Mesendoderm (in vitro differentiated cells): ENCODE data around the gene SLC25A44.

Experiments
- DNase-seq: peaks from one replicate; pipeline ENCODE4 v3.0.0; 2013
- H2AK5ac ChIP-seq: 2 replicates; pipeline ENCODE4 v1.6.1; 2013; ENCODE audit warnings: low read length, inconsistent platforms
- H2BK120ac ChIP-seq: 2 replicates; pipeline ENCODE4 v1.6.1; 2013; ENCODE audit warnings: low read depth, mild to moderate bottlenecking, low read length, moderate library complexity, mixed read lengths
- H2BK15ac ChIP-seq: replicated peaks from 2 replicates; pipeline ENCODE4 v1.6.1; 2013; ENCODE audit warnings: low read depth, mild to moderate bottlenecking, moderate library complexity
- H2BK5ac ChIP-seq: 2 replicates; pipeline ENCODE4 v1.6.1; 2013; ENCODE audit warnings: low read length, inconsistent platforms
- H3K18ac ChIP-seq: 2 replicates; pipeline ENCODE4 v1.6.1; 2013; ENCODE audit warnings: mild to moderate bottlenecking, low read length, mixed read lengths
- H3K23ac ChIP-seq: one replicate; pipeline ENCODE4 v1.6.1; 2013; ENCODE audit warnings: low read length
- H3K27ac ChIP-seq: 2 replicates; pipeline ENCODE4 v1.5.1; 2013; ENCODE audit warnings: low read depth, mild to moderate bottlenecking, inconsistent platforms, low read length, moderate library complexity
- H3K27me3 ChIP-seq: 2 replicates; pipeline ENCODE4 v1.6.1; 2013; ENCODE audit warnings: low read length, control low read depth, mild to moderate bottlenecking, inconsistent platforms; ENCODE audit not compliant: insufficient read depth, poor library complexity
- H3K36me3 ChIP-seq: 2 replicates; pipeline ENCODE4 v1.6.1; 2013; ENCODE audit warnings: low read length, inconsistent platforms; ENCODE audit not compliant: control insufficient read depth, insufficient read depth
- H3K4ac ChIP-seq: one replicate; pipeline ENCODE4 v1.6.1; 2013; ENCODE audit warnings: low read depth, mild to moderate bottlenecking, low read length, moderate library complexity
- H3K4me1 ChIP-seq: 2 replicates; pipeline ENCODE4 v1.6.1; 2013; ENCODE audit warnings: low read depth, low read length, inconsistent platforms; ENCODE audit not compliant: control insufficient read depth
- H3K4me2 ChIP-seq: 2 replicates; pipeline ENCODE4 v1.6.1; 2013; ENCODE audit warnings: low read length
- H3K4me3 ChIP-seq: 2 replicates; pipeline ENCODE4 v1.5.1; 2013; ENCODE audit warnings: mild to moderate bottlenecking, low read length
- H3K56ac ChIP-seq: one replicate; pipeline ENCODE4 v1.6.1; 2013; ENCODE audit warnings: low read length
- H3K79me1 ChIP-seq: 2 replicates; pipeline ENCODE4 v1.6.1; 2013; ENCODE audit warnings: low read length, inconsistent platforms
- H3K79me2 ChIP-seq: 2 replicates; pipeline ENCODE4 v1.6.1; 2013; ENCODE audit warnings: mild to moderate bottlenecking, low read length; ENCODE audit not compliant: control insufficient read depth, insufficient read depth
- H3K9ac ChIP-seq: 2 replicates; pipeline ENCODE4 v1.6.1; 2013; ENCODE audit warnings: low read length, inconsistent platforms
- H4K5ac ChIP-seq: one replicate; pipeline ENCODE4 v1.6.1; 2013; ENCODE audit warnings: low read length
- H4K8ac ChIP-seq: one replicate; pipeline ENCODE4 v1.6.1; 2013; ENCODE audit warnings: low read depth, mild to moderate bottlenecking, control low read depth, low read length, moderate library complexity
- WGBS: extraction: QIAGEN DNeasy Blood & Tissue Kit; methylation state at CpG from one replicate; pipeline ENCODE4 v1.1.7; 2013; ENCODE audit warnings: low lambda C conversion rate, missing lambda C conversion rate; ENCODE audit not compliant: insufficient coverage; ENCODE audit errors: extremely low coverage; 5-methylcytosine and 5-hydroxymethylcytosine counted together

Gene SLC25A44

DNA sequence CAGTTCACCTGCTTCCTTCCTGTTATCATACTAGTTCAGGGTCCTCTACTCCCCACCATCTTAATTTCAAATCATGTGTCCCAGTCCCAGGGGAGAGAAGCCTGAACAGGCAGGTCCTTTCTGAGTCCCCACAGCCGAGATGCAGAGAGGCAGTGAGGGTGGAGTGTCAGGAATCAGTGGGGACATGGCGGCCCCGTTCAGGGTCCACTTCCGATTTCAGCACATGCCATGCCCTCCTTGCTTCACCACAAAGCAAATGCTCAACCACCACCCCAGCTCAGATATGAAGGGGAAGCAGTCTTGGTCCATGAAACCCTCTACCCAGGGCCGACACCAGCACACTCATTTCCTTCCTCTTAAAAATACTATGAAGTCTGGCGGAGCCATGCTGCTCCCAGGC is 45.7 kb upstream of the SLC25A44 start:
- no peak overlapping the region for H3K9ac ChIP-seq
- no peak overlapping the region for H3K4me3 ChIP-seq

GRCh38 chr1:156149374-156150332 is 44.3 kb upstream of the SLC25A44 start:
- Histone ChIP-seq H3K27ac (no peak overlapping the region), H3K4me3 (no peak overlapping the region), H2BK5ac (peak overlapping the region; percentile 31), H2BK120ac (no peak overlapping the region), H2BK15ac (no peak overlapping the region), H3K23ac (no peak overlapping the region), H4K8ac (no peak overlapping the region), H3K27me3 (no peaks in the 10 kb centered on the region), H2AK5ac (peak overlapping the region; percentile 91), H3K4ac (no peak overlapping the region), H3K79me1 (no peaks in the 10 kb centered on the region), H3K79me2 (no peaks in the 10 kb centered on the region), H3K4me1 (peaks cover 18% of the 10 kb centered on the region), H3K36me3 (no peaks in the 10 kb centered on the region), H4K5ac (no peak overlapping the region), H3K18ac (no peak overlapping the region), H3K4me2 (peak overlapping the region; percentile 25), H3K9ac (peak overlapping the region; percentile 52), H3K56ac (peak overlapping the region; percentile 83)
- DNase-seq = peak; percentile 94
- whole genome bisulfite sequencing = no CpG with 5 or more reads among the region's 20 CpGs

More for the DNA sequence above, 45.7 kb upstream of the SLC25A44 start:
- Histone ChIP-seq H3K79me2 (no peaks in the 10 kb centered on the region), H4K8ac (no peak overlapping the region), H2AK5ac (no peak overlapping the region), H3K4me2 (no peak overlapping the region), H3K23ac (no peak overlapping the region), H3K27me3 (no peaks in the 10 kb centered on the region), H3K4me1 (peaks cover 18% of the 10 kb centered on the region), H3K79me1 (no peaks in the 10 kb centered on the region), H3K4ac (no peak overlapping the region), H3K27ac (no peak overlapping the region), H2BK120ac (no peak overlapping the region), H4K5ac (no peak overlapping the region), H3K56ac (no peak overlapping the region), H2BK15ac (no peak overlapping the region), H3K18ac (no peak overlapping the region), H3K36me3 (no peaks in the 10 kb centered on the region), H2BK5ac (no peak overlapping the region)
- WGBS = no CpG with 5 or more reads among the region's 6 CpGs
- DNase-seq = no peak

- Histone ChIP-seq H2BK5ac (peak overlapping the region; percentile 31), H3K27ac (no peak overlapping the region), H3K56ac (peak overlapping the region; percentile 83), H3K4ac (no peak overlapping the region), H3K4me3 (no peak overlapping the region), H3K79me1 (no peaks in the 10 kb centered on the region), H3K4me2 (peak overlapping the region; percentile 25), H2AK5ac (peak overlapping the region; percentile 91), H3K18ac (no peak overlapping the region), H3K23ac (no peak overlapping the region), H3K36me3 (no peaks in the 10 kb centered on the region), H2BK120ac (no peak overlapping the region), H3K79me2 (no peaks in the 10 kb centered on the region), H3K9ac (peak overlapping the region; percentile 52), H2BK15ac (no peak overlapping the region), H4K5ac (no peak overlapping the region), H4K8ac (no peak overlapping the region), H3K4me1 (peaks cover 18% of the 10 kb centered on the region), H3K27me3 (no peaks in the 10 kb centered on the region)
- no CpG with 5 or more reads among the region's 10 CpGs for WGBS
- no peak for DNase-seq
Observed at GRCh38 chr1:156150333-156151011, 43.4 kb upstream of the SLC25A44 start.

- H4K5ac ChIP-seq = no peak overlapping the region
- H3K79me1 ChIP-seq = no peaks in the 10 kb centered on the region
- H3K18ac ChIP-seq = no peak overlapping the region
- no peak overlapping the region for H2BK5ac ChIP-seq
- peak overlapping the region; percentile 83 for H3K56ac ChIP-seq
- no peak overlapping the region for H3K4ac ChIP-seq
- H3K23ac ChIP-seq = no peak overlapping the region
- peak overlapping the region; percentile 22 for H3K9ac ChIP-seq
- no peak overlapping the region for H3K4me3 ChIP-seq
- no peak overlapping the region for H2BK120ac ChIP-seq
- H3K79me2 ChIP-seq = no peaks in the 10 kb centered on the region
- H3K27me3 ChIP-seq = no peaks in the 10 kb centered on the region
- no peak overlapping the region for H2AK5ac ChIP-seq
- no peak overlapping the region for H4K8ac ChIP-seq
- H3K4me2 ChIP-seq = no peak overlapping the region
- no peak overlapping the region for H2BK15ac ChIP-seq
- no peak overlapping the region for H3K27ac ChIP-seq
- peaks cover 18% of the 10 kb centered on the region for H3K4me1 ChIP-seq
- no CpG with 5 or more reads among the region's 6 CpGs for WGBS
- DNase-seq = no peak
- H3K36me3 ChIP-seq = no peaks in the 10 kb centered on the region
Observed at GRCh38 chr1:156151093-156151688, 42.7 kb upstream of the SLC25A44 start.

GRCh38 chr1:156152628-156153027 is 41.3 kb upstream of the SLC25A44 start:
- Histone ChIP-seq H3K4me2 (no peak overlapping the region), H3K18ac (no peak overlapping the region), H3K23ac (no peak overlapping the region), H4K5ac (no peak overlapping the region), H3K9ac (no peak overlapping the region), H2BK120ac (no peak overlapping the region), H2BK5ac (no peak overlapping the region), H3K27ac (no peak overlapping the region), H3K79me2 (no peaks in the 10 kb centered on the region), H3K27me3 (no peaks in the 10 kb centered on the region), H3K79me1 (no peaks in the 10 kb centered on the region), H3K56ac (peak overlapping the region; percentile 25), H2AK5ac (peak overlapping the region; percentile 20), H3K4me3 (no peak overlapping the region), H3K36me3 (no peaks in the 10 kb centered on the region), H2BK15ac (no peak overlapping the region), H3K4me1 (peaks cover 13% of the 10 kb centered on the region), H4K8ac (no peak overlapping the region), H3K4ac (no peak overlapping the region)
- WGBS = no CpG with 5 or more reads among the region's 5 CpGs
- no peak for DNase-seq
